Lower leg skin (tissue), 3 donors: ENCODE results near the gene AGPAT4.

Experiments
- CTCF ChIP-seq, 3 donors: fragments of 450-650 bp; IDR thresholded peaks; one replicate each; pipeline ENCODE4 v1.5.1; 2016; ENCODE audit warnings: antibody characterized with exemption in 3 of 3, mild to moderate bottlenecking in 3 of 3, moderate library complexity in 2 of 3
- POLR2A ChIP-seq, 2 donors: fragments of 450-650 bp; IDR thresholded peaks; one replicate each; pipeline ENCODE4 v1.6.1; 2016 to 2017; ENCODE audit warnings: antibody characterized with exemption in 2 of 2, mild to moderate bottlenecking in 1 of 2, moderate library complexity in 1 of 2

GRCh38 chr6:161272635-161273273 lies 1.1 kb downstream of the AGPAT4 start:
- TF ChIP-seq CTCF (IDR thresholded peaks at IDR 0.05) (no peak), POLR2A (IDR thresholded peaks at IDR 0.05) (no peak)
